ENCODE measurements around the gene STMP1. TPM values are rescaled to one million over a fixed set of nuclear protein-coding genes. Genes with fewer than 3 reads are reported as not detected.

The STMP1 gene
- total and polyA plus RNA-seq, 12 donors, result 25.7 to 35.6 (median 27.7) TPM

DNA sequence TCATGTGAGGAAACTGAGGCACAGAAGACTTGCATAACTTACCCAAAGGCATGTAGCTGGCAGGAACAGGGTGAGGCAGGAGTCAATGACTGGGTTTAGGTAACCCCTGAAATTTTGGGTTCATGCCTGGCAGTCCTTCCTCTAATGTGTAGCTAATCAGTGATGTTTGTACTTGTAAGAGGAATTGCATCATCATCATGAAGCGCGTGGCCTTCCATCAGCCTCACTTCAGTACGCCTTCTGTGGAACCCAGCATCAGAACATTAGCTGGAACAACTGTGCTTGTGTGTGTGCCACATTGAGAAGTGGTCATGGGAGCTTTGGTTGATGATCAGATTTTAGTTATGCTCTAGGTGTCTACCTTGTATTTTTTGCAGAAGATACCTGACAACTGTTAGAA is 18.2 kb upstream of the STMP1 start:
- H3K27ac ChIP-seq, result no peak overlapping the region
- peaks cover 0 to 99% (median 18%) of the 10 kb centered on the region in 9 donors for H3K36me3 ChIP-seq
- no peaks in the 10 kb centered on the region for H3K9me3 ChIP-seq
- no peaks in the 10 kb centered on the region for H3K27me3 ChIP-seq
- WGBS, 2 donors, result 80 to 92% methylated on average over 3 of the region's 3 CpGs
- intact Hi-C loops (cut with DNase I), result loop anchor here in 6 of 10 donors (2.0 to 10.0 kb wide), 6 partner anchors 129 to 369 kb away; partner anchors contain the start of gene CNOT4 (in 1 of the 6)
- H3K4me1 ChIP-seq, result no peaks in the 10 kb centered on the region
- H3K4me3 ChIP-seq, result no peak overlapping the region
- TF ChIP-seq, protein P1, sequence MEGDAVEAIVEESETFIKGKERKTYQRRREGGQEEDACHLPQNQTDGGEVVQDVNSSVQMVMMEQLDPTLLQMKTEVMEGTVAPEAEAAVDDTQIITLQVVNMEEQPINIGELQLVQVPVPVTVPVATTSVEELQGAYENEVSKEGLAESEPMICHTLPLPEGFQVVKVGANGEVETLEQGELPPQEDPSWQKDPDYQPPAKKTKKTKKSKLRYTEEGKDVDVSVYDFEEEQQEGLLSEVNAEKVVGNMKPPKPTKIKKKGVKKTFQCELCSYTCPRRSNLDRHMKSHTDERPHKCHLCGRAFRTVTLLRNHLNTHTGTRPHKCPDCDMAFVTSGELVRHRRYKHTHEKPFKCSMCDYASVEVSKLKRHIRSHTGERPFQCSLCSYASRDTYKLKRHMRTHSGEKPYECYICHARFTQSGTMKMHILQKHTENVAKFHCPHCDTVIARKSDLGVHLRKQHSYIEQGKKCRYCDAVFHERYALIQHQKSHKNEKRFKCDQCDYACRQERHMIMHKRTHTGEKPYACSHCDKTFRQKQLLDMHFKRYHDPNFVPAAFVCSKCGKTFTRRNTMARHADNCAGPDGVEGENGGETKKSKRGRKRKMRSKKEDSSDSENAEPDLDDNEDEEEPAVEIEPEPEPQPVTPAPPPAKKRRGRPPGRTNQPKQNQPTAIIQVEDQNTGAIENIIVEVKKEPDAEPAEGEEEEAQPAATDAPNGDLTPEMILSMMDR (IDR thresholded peaks at IDR 0.05), result no peak
- no peak for DNase-seq
- ATAC-seq, result no peak

DNA sequence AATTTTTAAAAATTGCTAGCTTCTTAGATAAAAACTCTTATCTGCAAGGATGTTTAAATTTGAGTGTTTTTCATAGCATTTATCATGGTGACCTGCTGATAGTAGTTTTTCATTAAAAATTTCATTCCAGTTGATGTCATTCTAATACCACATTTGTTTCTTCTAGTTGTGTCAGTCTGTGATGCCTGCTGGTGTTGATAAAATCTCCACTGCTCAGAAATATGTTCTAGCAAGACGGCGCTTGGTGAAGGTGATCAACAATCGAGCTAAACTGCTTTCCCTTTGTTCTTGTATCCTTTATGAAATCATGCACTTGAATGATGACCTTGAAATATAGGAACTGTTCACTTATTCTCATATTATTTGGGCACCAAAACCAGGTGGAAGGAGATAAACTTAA is 17.6 kb upstream of the STMP1 start:
- Histone ChIP-seq H3K36me3 (peaks cover 0 to 99% (median 12%) of the 10 kb centered on the region in 9 donors), H3K4me1 (no peaks in the 10 kb centered on the region), H3K27me3 (no peaks in the 10 kb centered on the region), H3K9me3 (no peaks in the 10 kb centered on the region), H3K4me3 (no peak overlapping the region), H3K27ac (no peak overlapping the region)
- 76 to 83% methylated on average over 3 of the region's 3 CpGs for WGBS, 2 donors
- ATAC-seq (no peak), DNase-seq (no peak)
- intact Hi-C loops (cut with DNase I), result loop anchor here in 9 of 10 donors (2.0 to 10.0 kb wide), 6 partner anchors 130 to 370 kb away; partner anchors contain the start of gene CNOT4 (in 1 of the 9)
- TF ChIP-seq, protein P1 (IDR thresholded peaks at IDR 0.05), result no peak

DNA sequence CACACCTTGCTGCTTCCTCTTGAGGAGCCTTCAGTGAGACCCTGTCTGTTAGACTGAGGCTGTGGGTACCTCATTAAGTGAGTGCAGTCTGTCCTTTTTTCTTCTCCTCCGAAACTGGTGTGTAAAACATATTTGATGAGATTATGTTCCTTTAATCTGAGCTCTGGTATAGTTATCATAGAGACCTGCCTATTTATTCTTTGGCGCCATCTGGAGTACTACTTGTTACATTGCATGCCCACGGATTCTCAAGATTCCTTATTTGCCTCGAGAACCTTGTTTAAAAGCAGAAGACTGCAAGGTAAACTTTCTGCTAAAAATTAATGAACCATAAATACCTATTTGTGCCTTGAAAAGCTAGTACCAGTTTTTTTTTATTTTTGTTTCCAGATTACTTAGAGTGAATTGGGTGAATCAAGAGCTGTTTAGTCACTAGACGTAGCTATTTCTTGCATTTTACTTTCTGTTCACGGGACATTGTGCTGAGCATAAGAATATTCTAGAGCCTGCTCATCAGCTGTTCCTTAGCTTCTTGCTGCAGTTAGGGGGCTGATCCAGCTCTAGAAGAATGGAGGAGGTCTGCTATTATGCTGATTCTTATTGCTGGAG is 16.9 kb upstream of the STMP1 start:
- no peaks in the 10 kb centered on the region for H3K27me3 ChIP-seq
- H3K4me1 ChIP-seq, result no peaks in the 10 kb centered on the region
- H3K4me3 ChIP-seq, result no peak overlapping the region
- peak in 6 of 8 donors; percentile 42 to 70 (median 46) for ATAC-seq
- DNase-seq, result peak in 1 of 2 donors; percentile 28
- 44 to 47% methylated on average over 6 of the region's 6 CpGs for WGBS, 2 donors
- TF ChIP-seq, protein P1 (IDR thresholded peaks at IDR 0.05), result peak; percentile 43 to 76 (median 72)
- intact Hi-C loops (cut with DNase I), result loop anchor here in 7 of 10 donors (2.0 to 10.0 kb wide), 5 partner anchors 131 to 371 kb away; partner anchors contain the start of gene CNOT4 (in 1 of the 7)
- peaks cover 0 to 94% (median 10%) of the 10 kb centered on the region in 9 donors for H3K36me3 ChIP-seq
- H3K9me3 ChIP-seq, result no peaks in the 10 kb centered on the region
- H3K27ac ChIP-seq, result no peak overlapping the region

DNA sequence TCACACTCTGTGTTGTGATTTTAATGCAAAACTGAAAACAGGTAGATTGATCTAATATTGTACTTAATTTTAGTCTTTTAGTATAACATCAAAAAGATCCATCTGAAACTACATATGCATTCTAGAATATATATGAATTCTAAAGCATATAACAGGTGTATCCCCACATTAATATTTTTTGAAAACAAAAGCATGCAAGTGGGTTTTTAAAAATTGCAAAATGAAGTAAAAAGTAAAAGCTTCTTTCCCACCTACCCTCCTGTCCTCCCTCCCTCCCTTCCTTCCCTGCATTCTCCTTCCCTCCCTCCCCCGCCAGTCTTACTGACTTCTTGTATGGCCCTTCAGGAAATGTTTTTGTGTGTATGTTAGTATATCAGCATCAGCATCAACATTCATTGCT is 14.6 kb upstream of the STMP1 start:
- 68 to 83% methylated on average over 1 of the region's 1 CpG for WGBS, 2 donors

More for the DNA sequence above, 14.6 kb upstream of the STMP1 start:
- TF ChIP-seq, protein P1 (IDR thresholded peaks at IDR 0.05), result no peak
- Histone ChIP-seq H3K9me3 (no peaks in the 10 kb centered on the region), H3K4me3 (no peak overlapping the region), H3K4me1 (no peaks in the 10 kb centered on the region), H3K36me3 (peaks cover 0 to 72% (median 3%) of the 10 kb centered on the region in 9 donors), H3K27me3 (no peaks in the 10 kb centered on the region), H3K27ac (no peak overlapping the region)
- ATAC-seq (no peak), DNase-seq (no peak)
- intact Hi-C loops (cut with DNase I), result loop anchor here in 6 of 10 donors (5.0 to 10.0 kb wide), 4 partner anchors 133 to 373 kb away; partner anchors contain the start of gene CNOT4 (in 1 of the 6)

Measured in heart right ventricle (tissue), 16 donors.